Esophagus squamous epithelium (tissue), 4 donors: ENCODE data around the gene ADIPOQ.

Experiments used
- CTCF ChIP-seq, 6 experiments: fragments of 450-650 bp in 4 of 6; fragments of 200-600 bp in 2 of 6; sonication (generic) in 2 of 6; IDR thresholded peaks; one replicate each; pipeline ENCODE4 v1.5.1; 2016 to 2019; ENCODE audit warnings: antibody characterized with exemption in 6 of 6, mild to moderate bottlenecking in 4 of 6, moderate library complexity in 4 of 6
- POLR2A ChIP-seq, 4 donors: fragments of 450-650 bp; IDR thresholded peaks; one replicate each; pipeline ENCODE4 v1.6.1; 2017; ENCODE audit warnings: antibody characterized with exemption in 4 of 4, mild to moderate bottlenecking in 4 of 4, moderate library complexity in 3 of 4

DNA sequence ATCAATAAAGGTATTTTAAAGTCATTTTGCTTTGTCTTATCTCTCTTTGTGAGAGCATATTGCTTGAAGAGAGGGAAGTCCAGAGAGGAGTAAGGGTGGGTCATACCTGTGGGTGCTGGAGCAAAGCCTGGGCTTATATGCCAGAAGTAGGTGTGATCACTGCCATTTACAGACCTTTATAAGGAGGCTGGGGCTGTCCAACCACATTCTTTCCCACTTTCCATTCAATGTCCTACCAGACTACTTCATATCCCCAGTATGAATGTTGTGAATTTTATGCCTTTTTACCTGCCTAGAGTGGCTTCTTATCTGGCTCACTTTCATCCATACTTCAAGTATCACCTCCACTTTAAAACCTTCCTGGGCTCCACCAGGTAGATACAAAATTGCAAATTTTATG is 48.4 kb downstream of the ADIPOQ start:
- TF ChIP-seq CTCF (IDR thresholded peaks at IDR 0.05) (no peak), POLR2A (IDR thresholded peaks at IDR 0.05) (no peak)
